ENCODE measurements around the gene CLEC16A. TPM values are rescaled to one million over a fixed set of nuclear protein-coding genes. Genes with fewer than 3 reads are reported as not detected.

Gene CLEC16A
- total RNA-seq, 2 donors from 2014 or later: 46.6 to 47.6 TPM

DNA sequence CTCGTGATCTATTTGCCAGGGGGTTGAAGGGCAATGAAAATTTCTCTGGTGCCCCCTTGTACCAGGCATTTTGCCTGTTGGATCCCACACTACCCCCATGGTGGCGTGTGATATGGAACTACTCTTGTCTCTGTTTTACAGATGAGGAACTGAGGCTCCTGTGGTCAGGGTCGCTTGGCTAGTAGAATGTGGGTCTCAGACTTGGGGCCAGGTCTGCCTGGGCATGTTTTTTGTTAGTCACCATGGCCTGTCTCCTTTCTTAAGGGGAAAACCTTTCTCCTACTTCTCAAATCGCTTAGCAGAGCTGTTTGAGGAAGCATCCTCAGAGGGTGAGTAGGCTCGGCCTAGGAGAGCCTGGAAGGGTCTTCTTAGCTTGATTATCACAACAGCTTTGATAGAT is 51.2 kb downstream of the CLEC16A start:
- no peak for ATAC-seq (ENCODE audit: insufficient number of reproducible peaks, low FRiP score, low read depth)
- no peak for DNase-seq (ENCODE audit: low spot score)
- no peak overlapping the region for H3K4me3 ChIP-seq
- H3K36me3 ChIP-seq: peaks cover 6% of the 10 kb centered on the region
- H3K9me3 ChIP-seq: no peaks in the 10 kb centered on the region
- no peak overlapping the region for H3K27ac ChIP-seq
- TF ChIP-seq, protein P1, sequence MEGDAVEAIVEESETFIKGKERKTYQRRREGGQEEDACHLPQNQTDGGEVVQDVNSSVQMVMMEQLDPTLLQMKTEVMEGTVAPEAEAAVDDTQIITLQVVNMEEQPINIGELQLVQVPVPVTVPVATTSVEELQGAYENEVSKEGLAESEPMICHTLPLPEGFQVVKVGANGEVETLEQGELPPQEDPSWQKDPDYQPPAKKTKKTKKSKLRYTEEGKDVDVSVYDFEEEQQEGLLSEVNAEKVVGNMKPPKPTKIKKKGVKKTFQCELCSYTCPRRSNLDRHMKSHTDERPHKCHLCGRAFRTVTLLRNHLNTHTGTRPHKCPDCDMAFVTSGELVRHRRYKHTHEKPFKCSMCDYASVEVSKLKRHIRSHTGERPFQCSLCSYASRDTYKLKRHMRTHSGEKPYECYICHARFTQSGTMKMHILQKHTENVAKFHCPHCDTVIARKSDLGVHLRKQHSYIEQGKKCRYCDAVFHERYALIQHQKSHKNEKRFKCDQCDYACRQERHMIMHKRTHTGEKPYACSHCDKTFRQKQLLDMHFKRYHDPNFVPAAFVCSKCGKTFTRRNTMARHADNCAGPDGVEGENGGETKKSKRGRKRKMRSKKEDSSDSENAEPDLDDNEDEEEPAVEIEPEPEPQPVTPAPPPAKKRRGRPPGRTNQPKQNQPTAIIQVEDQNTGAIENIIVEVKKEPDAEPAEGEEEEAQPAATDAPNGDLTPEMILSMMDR (IDR thresholded peaks at IDR 0.05): no peak
- peaks cover 0 to 7% of the 10 kb centered on the region in 2 donors for H3K4me1 ChIP-seq (ENCODE audit: control insufficient read depth in 1 of 2, low read depth in 2 of 2)
- no peaks in the 10 kb centered on the region for H3K27me3 ChIP-seq (replicated peaks; ENCODE audit: insufficient read depth)

DNA sequence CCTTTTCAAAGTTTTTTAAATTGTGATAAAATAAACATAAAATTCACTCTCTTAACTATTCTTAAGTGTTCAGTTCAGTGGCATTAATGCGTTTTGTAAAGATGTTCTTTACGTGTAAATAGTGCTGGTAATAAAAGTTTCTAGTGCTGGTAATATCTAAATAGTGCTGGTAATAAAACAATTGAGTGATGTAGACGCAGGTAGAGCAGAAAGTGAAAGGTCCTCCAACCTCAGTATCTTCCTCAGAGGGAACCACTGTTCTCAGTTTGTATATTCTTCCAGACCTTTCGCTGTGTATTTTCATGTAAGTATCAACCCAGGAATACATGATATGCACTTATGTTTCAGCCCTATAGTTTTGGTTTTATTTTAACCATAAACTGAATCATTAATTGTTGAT is 53.1 kb downstream of the CLEC16A start:
- TF ChIP-seq, protein P1 (IDR thresholded peaks at IDR 0.05): no peak
- Histone ChIP-seq H3K27me3 (replicated peaks; ENCODE audit: insufficient read depth) (no peaks in the 10 kb centered on the region), H3K4me1 (ENCODE audit: control insufficient read depth in 1 of 2, low read depth in 2 of 2) (no peaks in the 10 kb centered on the region), H3K36me3 (peaks cover 6% of the 10 kb centered on the region), H3K27ac (no peak overlapping the region), H3K4me3 (no peak overlapping the region), H3K9me3 (no peaks in the 10 kb centered on the region)
- no peak for DNase-seq (ENCODE audit: low spot score)
- ATAC-seq (ENCODE audit: insufficient number of reproducible peaks, low FRiP score, low read depth): no peak

DNA sequence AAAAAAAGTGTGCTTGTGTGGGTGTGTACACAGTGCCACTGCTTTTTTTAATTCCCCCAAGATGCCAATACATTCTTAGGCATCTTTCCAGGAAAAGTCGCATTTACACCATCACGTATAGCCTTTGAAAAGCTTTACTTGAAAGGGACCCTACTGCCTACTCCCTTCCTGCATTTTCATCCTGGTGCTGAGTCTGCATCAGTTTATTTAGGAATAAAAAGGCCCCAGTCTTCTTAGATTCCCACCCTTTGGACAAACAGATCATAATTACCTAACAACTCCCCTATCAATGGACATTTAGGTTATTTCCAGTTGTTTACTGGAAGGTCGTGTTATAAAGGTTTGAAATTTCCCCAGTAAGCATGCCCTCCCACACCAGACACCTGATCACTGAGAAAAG is 54.9 kb downstream of the CLEC16A start:
- no peaks in the 10 kb centered on the region for H3K9me3 ChIP-seq
- H3K4me1 ChIP-seq (ENCODE audit: control insufficient read depth in 1 of 2, low read depth in 2 of 2): peaks cover 0 to 4% of the 10 kb centered on the region in 2 donors
- TF ChIP-seq, protein P1 (IDR thresholded peaks at IDR 0.05): no peak
- H3K27ac ChIP-seq: no peak overlapping the region
- no peak overlapping the region for H3K4me3 ChIP-seq
- ATAC-seq (ENCODE audit: insufficient number of reproducible peaks, low FRiP score, low read depth) (no peak), DNase-seq (ENCODE audit: low spot score) (no peak)
- H3K27me3 ChIP-seq (replicated peaks; ENCODE audit: insufficient read depth): no peaks in the 10 kb centered on the region
- H3K36me3 ChIP-seq: peaks cover 6% of the 10 kb centered on the region

DNA sequence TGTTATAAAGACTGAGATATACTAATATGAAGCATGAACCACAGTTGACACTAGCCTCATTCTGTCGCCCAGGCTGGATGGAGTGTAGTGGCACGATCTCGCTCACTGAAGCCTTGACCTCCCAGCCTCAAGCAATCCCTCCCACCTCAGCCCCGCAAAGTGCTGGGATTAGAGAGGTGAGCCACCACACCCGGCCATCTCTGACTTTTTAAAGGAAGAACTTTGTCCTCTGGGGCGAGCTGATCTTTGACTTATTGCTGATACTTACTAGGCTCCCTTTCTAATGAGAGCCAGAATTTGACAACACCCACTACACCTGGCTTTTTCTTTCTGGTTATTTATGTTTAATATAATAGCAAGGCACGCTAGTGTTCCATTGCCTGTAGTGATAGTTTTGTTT is 57.2 kb downstream of the CLEC16A start:
- DNase-seq (ENCODE audit: low spot score) (no peak), ATAC-seq (ENCODE audit: insufficient number of reproducible peaks, low FRiP score, low read depth) (no peak)
- TF ChIP-seq, protein P1 (IDR thresholded peaks at IDR 0.05): no peak
- Histone ChIP-seq H3K36me3 (no peaks in the 10 kb centered on the region), H3K27me3 (replicated peaks; ENCODE audit: insufficient read depth) (no peaks in the 10 kb centered on the region), H3K9me3 (no peaks in the 10 kb centered on the region), H3K4me1 (ENCODE audit: control insufficient read depth in 1 of 2, low read depth in 2 of 2) (peaks cover 0 to 16% of the 10 kb centered on the region in 2 donors), H3K27ac (no peak overlapping the region), H3K4me3 (no peak overlapping the region)

GRCh38 chr16:11003141-11003540 is 58.8 kb downstream of the CLEC16A start:
- TF ChIP-seq, protein P1 (IDR thresholded peaks at IDR 0.05): no peak
- no peaks in the 10 kb centered on the region for H3K36me3 ChIP-seq
- H3K9me3 ChIP-seq: no peaks in the 10 kb centered on the region
- H3K4me1 ChIP-seq (ENCODE audit: control insufficient read depth in 1 of 2, low read depth in 2 of 2): peaks cover 0 to 16% of the 10 kb centered on the region in 2 donors
- no peaks in the 10 kb centered on the region for H3K27me3 ChIP-seq (replicated peaks; ENCODE audit: insufficient read depth)
- H3K4me3 ChIP-seq: no peak overlapping the region
- ATAC-seq (ENCODE audit: insufficient number of reproducible peaks, low FRiP score, low read depth) (no peak), DNase-seq (ENCODE audit: low spot score) (no peak)
- H3K27ac ChIP-seq: no peak overlapping the region
